ENCODE measurements around the gene PLLP.

The PLLP gene

GRCh38 chr16:57257455-57258070, 26.9 kb downstream of the PLLP start:
- in situ Hi-C loops (cut with MboI; ENCODE audit: low sequenced_read_pairs) = no loop called here

- in situ Hi-C loops (cut with MboI; ENCODE audit: low sequenced_read_pairs) = no loop called here
Measured at GRCh38 chr16:57256601-57257395, 27.7 kb downstream of the PLLP start.

- in situ Hi-C loops (cut with MboI; ENCODE audit: low sequenced_read_pairs) = no loop called here
Measured at GRCh38 chr16:57255686-57256415, 28.6 kb downstream of the PLLP start.

- in situ Hi-C loops (cut with MboI; ENCODE audit: low sequenced_read_pairs) = no loop called here
Measured at GRCh38 chr16:57253466-57253865, 31.0 kb downstream of the PLLP start.

- in situ Hi-C loops (cut with MboI; ENCODE audit: low sequenced_read_pairs) = no loop called here
Measured at GRCh38 chr16:57252148-57252721, 32.2 kb downstream of the PLLP start.

- in situ Hi-C loops (cut with MboI; ENCODE audit: low sequenced_read_pairs) = no loop called here
Measured at GRCh38 chr16:57251352-57251751, 33.1 kb downstream of the PLLP start.

- in situ Hi-C loops (cut with MboI; ENCODE audit: low sequenced_read_pairs) = no loop called here
Measured at GRCh38 chr16:57245472-57246113, 38.9 kb downstream of the PLLP start.

GRCh38 chr16:57244767-57245471, 39.6 kb downstream of the PLLP start, which contains the start of gene ARL2BP:
Gene ARL2BP (plus strand): TSS chr16:57245259. CDS start chr16:57245368, 109 bp downstream.
- in situ Hi-C loops (cut with MboI; ENCODE audit: low sequenced_read_pairs) = no loop called here

GRCh38 chr16:57244463-57244766, 40.1 kb downstream of the PLLP start:
- in situ Hi-C loops (cut with MboI; ENCODE audit: low sequenced_read_pairs) = no loop called here

- in situ Hi-C loops (cut with MboI; ENCODE audit: low sequenced_read_pairs) = no loop called here
Measured at GRCh38 chr16:57242650-57243049, 41.8 kb downstream of the PLLP start.

- in situ Hi-C loops (cut with MboI; ENCODE audit: low sequenced_read_pairs) = no loop called here
Measured at GRCh38 chr16:57240851-57241250, 43.6 kb downstream of the PLLP start.

- in situ Hi-C loops (cut with MboI; ENCODE audit: low sequenced_read_pairs) = no loop called here
Measured at GRCh38 chr16:57239107-57239506, 45.4 kb downstream of the PLLP start.

GRCh38 chr16:57238682-57239081, 45.8 kb downstream of the PLLP start:
- in situ Hi-C loops (cut with MboI; ENCODE audit: low sequenced_read_pairs) = no loop called here

- in situ Hi-C loops (cut with MboI; ENCODE audit: low sequenced_read_pairs) = no loop called here
Measured at GRCh38 chr16:57236022-57236350, 48.5 kb downstream of the PLLP start.

- in situ Hi-C loops (cut with MboI; ENCODE audit: low sequenced_read_pairs) = no loop called here
Measured at GRCh38 chr16:57235128-57236021, 49.1 kb downstream of the PLLP start.

GRCh38 chr16:57234707-57235092, 49.8 kb downstream of the PLLP start:
- in situ Hi-C loops (cut with MboI; ENCODE audit: low sequenced_read_pairs) = no loop called here

- in situ Hi-C loops (cut with MboI; ENCODE audit: low sequenced_read_pairs) = no loop called here
Measured at GRCh38 chr16:57233944-57234706, 50.3 kb downstream of the PLLP start.

GRCh38 chr16:57231821-57232350, 52.6 kb downstream of the PLLP start:
- in situ Hi-C loops (cut with MboI; ENCODE audit: low sequenced_read_pairs) = no loop called here

- in situ Hi-C loops (cut with MboI; ENCODE audit: low sequenced_read_pairs) = no loop called here
Measured at GRCh38 chr16:57229079-57229478, 55.4 kb downstream of the PLLP start.
